SK-N-DZ (cell line): Measurements from ENCODE around the gene NAALADL1. TPM values are rescaled to one million over a fixed set of nuclear protein-coding genes. Genes with fewer than 3 reads are reported as not detected.

Source experiments
- DNase-seq: peaks from one replicate; pipeline ENCODE4 v3.0.0-alpha.2; 2015; ENCODE audit warnings: low spot score
- polyA plus RNA-seq, 2 experiments: library from polyadenylated mRNA; depleted of rRNA; stranded (reverse); fragments of >200 nt; gene quantifications; 2 replicates each; pipeline ENCODE4 v1.2.3, GENCODE V29; 2014

The NAALADL1 gene, protein sequence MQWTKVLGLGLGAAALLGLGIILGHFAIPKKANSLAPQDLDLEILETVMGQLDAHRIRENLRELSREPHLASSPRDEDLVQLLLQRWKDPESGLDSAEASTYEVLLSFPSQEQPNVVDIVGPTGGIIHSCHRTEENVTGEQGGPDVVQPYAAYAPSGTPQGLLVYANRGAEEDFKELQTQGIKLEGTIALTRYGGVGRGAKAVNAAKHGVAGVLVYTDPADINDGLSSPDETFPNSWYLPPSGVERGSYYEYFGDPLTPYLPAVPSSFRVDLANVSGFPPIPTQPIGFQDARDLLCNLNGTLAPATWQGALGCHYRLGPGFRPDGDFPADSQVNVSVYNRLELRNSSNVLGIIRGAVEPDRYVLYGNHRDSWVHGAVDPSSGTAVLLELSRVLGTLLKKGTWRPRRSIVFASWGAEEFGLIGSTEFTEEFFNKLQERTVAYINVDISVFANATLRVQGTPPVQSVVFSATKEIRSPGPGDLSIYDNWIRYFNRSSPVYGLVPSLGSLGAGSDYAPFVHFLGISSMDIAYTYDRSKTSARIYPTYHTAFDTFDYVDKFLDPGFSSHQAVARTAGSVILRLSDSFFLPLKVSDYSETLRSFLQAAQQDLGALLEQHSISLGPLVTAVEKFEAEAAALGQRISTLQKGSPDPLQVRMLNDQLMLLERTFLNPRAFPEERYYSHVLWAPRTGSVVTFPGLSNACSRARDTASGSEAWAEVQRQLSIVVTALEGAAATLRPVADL
- polyA plus RNA-seq (2014; cell fraction: cytosol; rRNA removed), result 1.8 and 3.5 TPM in 2 replicates
- 11.9 and 17.6 TPM in 2 replicates for polyA plus RNA-seq (2014; cell fraction: nucleus; rRNA removed)

DNA sequence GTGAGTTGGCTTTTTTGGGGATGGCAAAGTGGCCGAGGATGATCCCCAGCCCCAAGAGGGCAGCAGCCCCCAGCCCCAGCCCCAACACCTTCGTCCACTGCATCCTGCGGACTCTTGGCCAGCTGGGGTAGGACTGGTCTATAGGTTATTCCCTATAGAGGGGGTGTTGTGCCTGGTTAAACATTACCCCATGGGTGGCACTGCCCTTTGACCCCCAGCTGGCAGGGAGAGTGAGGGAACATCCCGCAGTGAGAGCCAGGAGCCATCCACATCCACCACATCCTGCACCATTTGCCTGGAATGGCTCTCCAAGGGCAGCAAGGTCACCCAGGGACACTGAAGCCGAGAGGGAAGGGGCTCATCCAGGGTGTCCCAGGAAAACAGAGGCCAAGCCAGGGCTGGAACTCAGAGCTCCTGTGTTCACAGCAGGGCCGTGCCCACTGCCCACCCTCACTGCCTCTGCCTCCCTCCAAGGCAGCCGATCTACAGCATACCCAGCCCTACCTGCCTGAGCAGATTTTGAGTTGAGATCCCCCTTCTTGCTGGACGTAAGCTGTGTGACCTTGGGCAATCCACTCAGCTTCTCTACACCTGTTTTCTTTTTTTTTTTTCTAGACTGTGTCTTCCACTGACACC, at the start of gene NAALADL1:
TSS of gene NAALADL1 (minus strand) at position 135 of the 636 bp plus-strand sequence. CDS start at position 103, 32 bp downstream.
- no peak for DNase-seq

- no peak for DNase-seq
Measured at GRCh38 chr11:65107751-65108468, 49.6 kb upstream of the NAALADL1 start.

DNA sequence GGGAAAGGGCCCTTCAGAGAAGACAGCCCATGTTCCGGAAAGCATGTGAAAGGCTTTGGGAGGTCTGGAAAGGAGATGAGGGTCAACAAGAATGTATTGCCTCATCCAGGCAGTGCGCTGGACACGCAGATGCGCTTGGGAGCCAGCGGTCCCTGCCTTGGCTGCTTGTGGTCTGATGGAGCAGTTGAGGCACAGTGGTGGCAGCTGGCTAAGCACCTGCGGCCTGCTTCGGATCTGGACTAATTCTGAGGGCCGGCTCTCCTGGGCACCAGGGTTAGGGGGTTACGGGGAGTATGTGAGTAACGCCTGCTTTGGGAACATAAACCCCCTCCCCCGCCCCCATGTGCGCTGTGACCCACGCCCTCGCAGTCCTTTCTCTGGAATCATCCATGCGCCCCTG, 48.7 kb upstream of the NAALADL1 start:
- no peak for DNase-seq

DNA sequence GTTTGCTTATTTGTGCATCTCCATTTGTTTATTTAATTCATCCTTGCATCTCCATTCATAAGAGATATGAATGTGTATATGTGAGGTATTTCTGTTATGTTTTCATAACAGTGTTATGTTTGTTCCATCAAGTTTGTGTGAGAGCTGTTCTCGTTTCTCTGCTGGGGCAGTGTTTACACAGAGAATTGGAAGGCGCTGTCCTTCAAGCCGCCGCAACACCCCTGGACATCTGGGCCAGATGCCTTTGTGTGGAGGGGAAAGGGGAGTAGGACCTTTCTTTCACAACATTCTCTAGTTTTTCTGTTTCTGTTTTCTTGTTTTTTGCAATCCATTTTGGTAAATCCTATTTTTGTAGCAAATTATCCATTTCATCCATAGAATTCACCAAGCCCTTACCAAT, 46.3 kb upstream of the NAALADL1 start:
- no peak for DNase-seq

- no peak for DNase-seq
Measured at GRCh38 chr11:65103476-65103875, 45.1 kb upstream of the NAALADL1 start.

- no peak for DNase-seq
Measured at GRCh38 chr11:65102142-65103095, 44.1 kb upstream of the NAALADL1 start.

DNA sequence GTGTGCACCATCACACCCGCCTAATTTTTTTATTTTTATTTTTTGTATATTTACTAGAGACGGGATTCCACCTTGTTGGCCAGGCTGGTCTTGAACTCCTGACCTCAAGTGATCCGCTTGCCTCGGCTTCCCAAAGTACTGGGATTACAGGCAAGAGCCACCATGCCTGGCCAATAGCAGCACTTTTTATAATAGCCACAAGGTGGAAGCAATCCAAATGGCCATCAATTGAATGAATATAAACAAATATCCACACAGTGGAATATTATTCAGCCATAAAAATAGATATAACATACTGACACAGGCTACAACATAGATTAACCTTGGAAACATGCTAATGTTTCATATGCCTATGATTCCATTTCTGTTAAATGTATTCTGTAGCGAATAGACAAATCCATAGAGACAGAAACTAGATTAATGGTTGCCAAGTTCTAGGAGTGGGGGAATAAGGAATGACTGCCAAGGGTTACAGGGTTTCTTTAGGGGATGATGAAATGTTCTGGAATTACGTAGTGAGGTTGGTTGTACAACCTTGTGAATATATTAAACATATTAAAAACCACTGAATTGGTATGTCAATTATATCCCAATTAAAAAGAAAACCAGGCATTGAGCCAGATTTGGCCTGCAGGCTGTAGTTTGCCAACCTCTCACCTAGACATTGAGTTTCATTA, 42.5 kb upstream of the NAALADL1 start:
- DNase-seq, result no peak

DNA sequence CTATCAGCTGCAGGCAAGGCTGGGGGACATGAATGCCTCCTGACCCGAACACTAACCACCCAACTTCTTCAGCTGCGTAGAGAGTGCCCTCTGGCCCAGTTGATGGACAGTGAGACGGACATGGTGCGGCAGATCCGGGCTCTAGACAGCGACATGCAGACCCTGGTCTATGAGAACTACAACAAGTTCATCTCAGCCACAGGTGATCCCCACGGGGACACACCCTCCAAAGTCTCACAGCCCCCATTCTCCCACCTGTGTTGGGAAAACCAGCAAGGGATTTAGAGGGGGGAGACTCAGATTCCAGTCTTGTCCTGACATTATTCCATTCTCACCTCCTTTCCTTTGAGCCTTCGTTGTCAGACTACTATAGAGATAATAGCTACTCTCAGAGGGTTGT, 38.6 kb upstream of the NAALADL1 start:
- no peak for DNase-seq

- DNase-seq, result peak; percentile 93
Measured at GRCh38 chr11:65095974-65096806, 37.8 kb upstream of the NAALADL1 start, which contains the start of gene VPS51. Gene VPS51 (plus strand): TSS chr11:65096214. CDS start chr11:65096251, 37 bp downstream.

DNA sequence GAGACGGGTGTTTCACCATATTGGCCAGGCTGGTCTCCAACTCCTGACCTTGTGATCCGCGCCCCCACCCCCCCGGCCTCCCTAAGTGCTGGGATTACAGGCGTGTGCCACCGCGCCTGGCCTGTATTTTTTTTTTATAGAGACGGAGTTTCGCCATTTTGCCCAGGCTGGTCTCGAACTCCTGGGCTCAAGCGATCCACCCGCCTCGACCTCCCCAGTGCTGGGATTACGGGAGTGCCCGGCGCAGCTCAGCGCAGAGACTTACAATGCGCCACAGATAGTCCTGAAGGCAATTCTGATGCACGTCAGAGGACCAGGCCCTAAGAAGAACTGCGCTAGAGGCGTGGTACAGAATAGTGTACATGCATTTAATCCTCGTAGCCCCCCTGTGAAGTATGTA, 37.1 kb upstream of the NAALADL1 start:
- DNase-seq, result no peak

DNA sequence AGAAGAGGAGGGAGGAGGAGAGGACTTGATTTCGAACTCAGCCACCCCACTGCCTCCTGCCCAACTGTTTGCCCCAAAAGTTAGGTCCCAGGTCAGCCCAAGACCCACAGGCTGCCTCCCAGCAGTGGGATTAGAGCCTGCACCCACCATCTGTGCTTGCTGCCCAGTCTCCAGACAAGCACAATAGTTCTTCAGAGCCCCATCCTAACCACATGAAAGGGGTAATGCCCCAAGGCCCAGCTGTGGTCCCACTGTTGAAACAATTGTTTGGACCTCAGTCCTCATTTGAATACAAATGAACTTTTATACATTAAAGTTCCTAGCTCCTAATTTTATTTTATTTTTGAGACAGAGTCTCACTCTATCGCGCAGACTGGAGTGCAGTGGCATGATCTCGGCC, 32.3 kb upstream of the NAALADL1 start:
- DNase-seq, result no peak

- DNase-seq, result no peak
Measured at GRCh38 chr11:65089621-65090020, 31.3 kb upstream of the NAALADL1 start.

- no peak for DNase-seq
Measured at GRCh38 chr11:65087827-65088226, 29.5 kb upstream of the NAALADL1 start.

GRCh38 chr11:65087216-65087615, 28.9 kb upstream of the NAALADL1 start:
- no peak for DNase-seq

- no peak for DNase-seq
Measured at GRCh38 chr11:65086809-65087208, 28.5 kb upstream of the NAALADL1 start.

DNA sequence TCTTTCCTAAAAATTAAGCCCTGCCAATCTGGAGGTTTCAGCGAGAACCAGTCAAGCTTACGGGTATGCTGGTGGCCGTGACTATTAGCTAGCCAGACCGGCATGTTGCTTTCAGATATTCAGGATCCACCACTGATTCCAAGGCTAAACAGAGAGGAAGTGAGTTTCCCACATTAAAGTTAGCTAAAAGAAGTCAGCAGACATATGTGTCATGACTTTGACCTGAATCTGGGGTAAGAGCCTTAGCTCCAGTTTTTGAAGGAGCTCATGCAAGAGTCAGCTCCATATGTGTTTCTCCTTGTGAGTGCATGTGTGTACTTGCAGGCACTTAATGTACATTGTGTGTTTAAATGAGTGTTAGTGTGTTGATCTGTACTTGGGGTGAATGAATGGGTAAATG, 27.1 kb upstream of the NAALADL1 start:
- no peak for DNase-seq

DNA sequence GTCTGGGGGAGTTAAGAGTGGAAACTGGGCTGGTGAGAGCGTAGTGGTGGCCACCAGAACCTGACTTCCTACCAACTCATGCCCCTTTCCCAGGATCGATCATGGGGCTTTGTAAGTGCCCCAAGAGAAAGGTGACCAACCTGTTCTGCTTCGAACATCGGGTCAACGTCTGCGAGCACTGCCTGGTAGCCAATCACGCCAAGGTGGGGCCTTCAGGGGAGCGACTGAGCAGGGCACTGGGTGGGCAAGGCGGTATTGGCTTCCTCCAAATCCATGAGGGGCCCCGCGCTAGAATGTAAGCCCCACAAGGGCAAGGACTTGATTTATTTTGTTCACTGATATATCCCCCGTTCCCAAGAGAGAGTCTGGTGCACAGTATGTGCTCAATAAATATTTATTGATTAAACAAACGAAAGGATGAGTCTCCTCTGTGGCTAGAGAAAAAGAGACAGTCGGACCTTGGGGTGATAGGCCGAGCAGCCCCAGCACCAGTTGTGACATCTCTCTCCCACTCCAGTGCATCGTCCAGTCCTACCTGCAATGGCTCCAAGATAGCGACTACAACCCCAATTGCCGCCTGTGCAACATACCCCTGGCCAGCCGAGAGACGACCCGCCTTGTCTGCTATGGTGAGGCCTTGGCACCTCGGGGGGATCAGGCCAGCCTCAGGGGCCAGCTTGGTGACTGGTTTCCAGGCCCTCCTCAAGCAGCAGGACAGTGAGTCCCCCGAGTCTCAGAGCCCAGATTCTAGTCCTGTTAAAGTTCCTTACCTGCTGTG, 26.4 kb upstream of the NAALADL1 start:
- DNase-seq, result no peak
